AG09319 (cell line): ENCODE measurements around the gene EIF5B.
"Not testable (repeated sequence)": the region's sequence is repeated elsewhere in the genome, so short reads cannot be mapped to it uniquely, and the experiment has no call there.

Experiments used
- DNase-seq: peaks from one replicate; pipeline ENCODE4 v3.0.0-alpha.2; 2010; ENCODE audit warnings: low read depth; ENCODE audit errors: extremely low read depth
- CTCF ChIP-seq: IDR thresholded peaks from 2 replicates; pipeline ENCODE4 v1.5.1; 2011; ENCODE audit warnings: low read depth, mild to moderate bottlenecking, inconsistent platforms, low read length, moderate library complexity

Gene EIF5B, protein sequence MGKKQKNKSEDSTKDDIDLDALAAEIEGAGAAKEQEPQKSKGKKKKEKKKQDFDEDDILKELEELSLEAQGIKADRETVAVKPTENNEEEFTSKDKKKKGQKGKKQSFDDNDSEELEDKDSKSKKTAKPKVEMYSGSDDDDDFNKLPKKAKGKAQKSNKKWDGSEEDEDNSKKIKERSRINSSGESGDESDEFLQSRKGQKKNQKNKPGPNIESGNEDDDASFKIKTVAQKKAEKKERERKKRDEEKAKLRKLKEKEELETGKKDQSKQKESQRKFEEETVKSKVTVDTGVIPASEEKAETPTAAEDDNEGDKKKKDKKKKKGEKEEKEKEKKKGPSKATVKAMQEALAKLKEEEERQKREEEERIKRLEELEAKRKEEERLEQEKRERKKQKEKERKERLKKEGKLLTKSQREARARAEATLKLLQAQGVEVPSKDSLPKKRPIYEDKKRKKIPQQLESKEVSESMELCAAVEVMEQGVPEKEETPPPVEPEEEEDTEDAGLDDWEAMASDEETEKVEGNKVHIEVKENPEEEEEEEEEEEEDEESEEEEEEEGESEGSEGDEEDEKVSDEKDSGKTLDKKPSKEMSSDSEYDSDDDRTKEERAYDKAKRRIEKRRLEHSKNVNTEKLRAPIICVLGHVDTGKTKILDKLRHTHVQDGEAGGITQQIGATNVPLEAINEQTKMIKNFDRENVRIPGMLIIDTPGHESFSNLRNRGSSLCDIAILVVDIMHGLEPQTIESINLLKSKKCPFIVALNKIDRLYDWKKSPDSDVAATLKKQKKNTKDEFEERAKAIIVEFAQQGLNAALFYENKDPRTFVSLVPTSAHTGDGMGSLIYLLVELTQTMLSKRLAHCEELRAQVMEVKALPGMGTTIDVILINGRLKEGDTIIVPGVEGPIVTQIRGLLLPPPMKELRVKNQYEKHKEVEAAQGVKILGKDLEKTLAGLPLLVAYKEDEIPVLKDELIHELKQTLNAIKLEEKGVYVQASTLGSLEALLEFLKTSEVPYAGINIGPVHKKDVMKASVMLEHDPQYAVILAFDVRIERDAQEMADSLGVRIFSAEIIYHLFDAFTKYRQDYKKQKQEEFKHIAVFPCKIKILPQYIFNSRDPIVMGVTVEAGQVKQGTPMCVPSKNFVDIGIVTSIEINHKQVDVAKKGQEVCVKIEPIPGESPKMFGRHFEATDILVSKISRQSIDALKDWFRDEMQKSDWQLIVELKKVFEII

GRCh38 chr2:99337113-99338028, at the start of gene EIF5B:
EIF5B (plus strand) TSS chr2:99337389; CDS start chr2:99337555, 166 bp downstream.
- peak; percentile 78 for TF ChIP-seq CTCF
- DNase-seq: peak; percentile 91

DNA sequence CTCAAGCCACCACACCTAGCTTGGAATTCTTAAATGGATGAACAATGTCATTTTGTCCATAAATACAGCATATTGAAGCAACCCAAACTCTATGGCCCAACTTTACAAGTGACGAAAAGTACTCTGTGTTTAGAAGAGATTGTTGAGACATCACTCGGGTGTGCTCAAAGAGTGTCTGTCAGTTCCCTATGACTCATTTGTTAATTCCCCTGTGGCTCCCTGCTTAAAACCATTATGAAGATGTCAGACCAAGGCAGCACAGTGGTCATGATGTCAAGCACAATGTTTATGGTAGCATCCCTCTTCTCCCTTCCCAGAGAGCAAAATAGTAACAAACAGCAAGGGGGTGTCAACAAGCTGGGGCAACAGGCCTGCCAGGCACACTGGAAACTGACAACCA, 39.2 kb upstream of the EIF5B start:
- no peak for TF ChIP-seq CTCF
- DNase-seq: no peak

DNA sequence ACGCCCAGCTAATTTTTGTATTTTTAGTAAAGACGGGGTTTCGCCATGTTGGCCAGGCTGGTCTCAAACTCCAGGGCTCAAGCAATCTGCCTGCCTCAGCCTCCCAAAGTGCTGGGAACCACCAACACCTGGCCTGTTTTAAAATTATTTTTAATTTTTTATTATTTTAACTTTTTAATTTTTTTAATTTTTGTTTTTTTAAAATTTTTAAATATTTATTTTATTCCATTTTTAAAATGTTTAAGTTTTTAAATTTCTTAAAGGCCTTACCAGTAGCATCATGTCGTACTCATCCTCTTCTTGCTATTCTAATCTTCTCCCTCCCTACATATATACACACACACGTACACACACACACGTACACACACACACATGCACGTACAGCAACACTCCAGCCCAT, 37.6 kb upstream of the EIF5B start:
- no peak for DNase-seq
- no peak for TF ChIP-seq CTCF

GRCh38 chr2:99301097-99301496, 36.1 kb upstream of the EIF5B start, which contains the start of gene LYG1:
LYG1 (minus strand) TSS chr2:99301197; CDS start chr2:99295670, 5,527 bp downstream.
- DNase-seq: not testable (repeated sequence)

- no peak for TF ChIP-seq CTCF
- DNase-seq: no peak
Measured at GRCh38 chr2:99317161-99317872, 19.9 kb upstream of the EIF5B start.

DNA sequence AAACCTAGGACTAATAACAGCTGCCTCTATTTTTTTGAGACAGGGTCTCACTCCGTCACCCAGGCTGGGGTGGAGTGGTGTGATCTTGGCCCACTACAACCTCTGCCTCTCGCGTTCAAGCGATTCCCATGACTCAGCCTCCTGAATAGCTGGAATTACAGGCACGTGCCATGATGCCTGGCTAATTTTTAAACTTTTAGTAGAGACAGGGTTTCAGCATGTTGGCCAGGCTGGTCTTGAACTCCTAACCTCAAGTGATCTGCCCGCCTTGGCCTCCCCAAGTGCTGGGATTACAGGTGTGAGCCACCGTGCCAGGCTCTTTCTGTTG, 19.4 kb upstream of the EIF5B start:
- not testable (repeated sequence) for DNase-seq

GRCh38 chr2:99325384-99325783, 11.8 kb upstream of the EIF5B start:
- DNase-seq: no peak
- TF ChIP-seq CTCF: no peak
